GM12878 (cell line): ENCODE measurements around the gene TMEM94. TPM values are rescaled to one million over a fixed set of nuclear protein-coding genes. Genes with fewer than 3 reads are reported as not detected.

ENCODE experiments used
- ATAC-seq: fragments of 200-7000 bp; cut with Tn5 transposase; 3 replicates; pipeline ENCODE4 v1.9.1; 2020; ENCODE audit warnings: mild to moderate bottlenecking, moderate library complexity
- BruUV-seq: library from RNA; stranded (reverse); fragments of 400-500 nt; replicated peaks from 2 replicates; lab custom pipeline; 2021; lab: Mats Ljungman, UMichigan
- CTCF ChIA-PET: fragments of 300-600 bp; sonication (Branson Sonifier 250); formaldehyde crosslinking; extraction: SDS; loops from one replicate; lab custom pipeline; 2021; ENCODE audit warnings: inconsistent platforms; lab: Yijun Ruan, JAX
- POLR2A ChIA-PET: fragments of 350-600 bp; formaldehyde crosslinking; extraction: SDS; loops from one replicate; lab custom pipeline; 2021; ENCODE audit warnings: inconsistent platforms; lab: Charles Lee
- RAD21 ChIA-PET: fragments of 300-600 bp; sonication (Branson Sonifier 250); formaldehyde crosslinking; loops from one replicate; lab custom pipeline; 2023; ENCODE audit warnings: antibody characterized with exemption; ENCODE audit not compliant: unreplicated experiment; lab: Charles Lee
- SMC1A ChIA-PET: fragments of 300-600 bp; sonication (Branson Sonifier 250); formaldehyde crosslinking; loops from one replicate; lab custom pipeline; 2023; ENCODE audit not compliant: unreplicated experiment, uncharacterized antibody; lab: Charles Lee
- DNase-seq: peaks from one replicate; pipeline ENCODE4 v3.0.0-alpha.2; 2011; ENCODE audit warnings: low read depth, low spot score
- FAIRE-seq: peaks from 3 replicates; lab custom pipeline; 2011; peaks lifted over from hg19 to GRCh38; lab: Jason Lieb, UNC
- H2AFZ ChIP-seq: 2 replicates; pipeline ENCODE4 v1.6.0; 2011; ENCODE audit warnings: low read depth, low read length, control low read depth; ENCODE audit not compliant: control insufficient read depth
- H3K27ac ChIP-seq: 2 replicates; pipeline ENCODE4 v1.5.1; 2011; ENCODE audit warnings: control low read depth; ENCODE audit not compliant: control insufficient read depth, insufficient read depth
- H3K27me3 ChIP-seq, 2 experiments: replicated peaks in 1 of 2; 2 replicates each; pipeline versions ENCODE4 v1.6.0 to v1.6.1; 2011; ENCODE audit warnings: low read length in 1 of 2; ENCODE audit not compliant: control insufficient read depth in 2 of 2, insufficient read depth in 2 of 2
- H3K36me3 ChIP-seq, 2 experiments: 2 replicates each; pipeline ENCODE4 v1.5.1; 2011; ENCODE audit warnings: low read length in 1 of 2; ENCODE audit not compliant: control insufficient read depth in 2 of 2, insufficient read depth in 2 of 2
- H3K4me1 ChIP-seq: 2 replicates; pipeline ENCODE4 v1.6.1; 2011; ENCODE audit warnings: mild to moderate bottlenecking, low read length, moderate library complexity, mixed read lengths; ENCODE audit not compliant: control insufficient read depth, insufficient read depth
- H3K4me2 ChIP-seq: 2 replicates; pipeline ENCODE4 v1.6.0; 2011; ENCODE audit warnings: control low read depth; ENCODE audit not compliant: control insufficient read depth, insufficient read depth
- H3K4me3 ChIP-seq: fragments of 200-600 bp; sonication (generic); 2 replicates; pipeline ENCODE4 v1.5.1; 2016
- H3K79me2 ChIP-seq: 2 replicates; pipeline ENCODE4 v1.6.0; 2011; ENCODE audit warnings: low read length; ENCODE audit not compliant: control insufficient read depth, insufficient read depth
- H3K9ac ChIP-seq: 2 replicates; pipeline ENCODE4 v1.8.0; 2011; ENCODE audit warnings: low read length, control low read depth, mixed read lengths; ENCODE audit not compliant: control insufficient read depth, insufficient read depth
- H3K9me3 ChIP-seq: replicated peaks from 3 replicates; pipeline ENCODE4 v1.5.1; 2011; ENCODE audit warnings: mild to moderate bottlenecking, low read length; ENCODE audit not compliant: control insufficient read depth, insufficient read depth
- H4K20me1 ChIP-seq: 2 replicates; pipeline ENCODE4 v1.6.0; 2011; ENCODE audit not compliant: control insufficient read depth, insufficient read depth
- ATF2 ChIP-seq: IDR thresholded peaks from 2 replicates; pipeline ENCODE4 v1.6.1; 2012; ENCODE audit warnings: low read length, inconsistent platforms
- HDAC2 ChIP-seq: fragments of 200-600 bp; sonication (generic); IDR thresholded peaks from 2 replicates; pipeline ENCODE4 v1.6.1; 2017
- IKZF1 ChIP-seq: fragments of 450-650 bp; conservative IDR thresholded peaks from 2 replicates; pipeline ENCODE4 v1.6.1; 2017; ENCODE audit warnings: antibody characterized with exemption, mild to moderate bottlenecking
- RBBP5 ChIP-seq: fragments of 200-600 bp; sonication (generic); conservative IDR thresholded peaks from 2 replicates; pipeline ENCODE4 v1.6.1; 2016
- RCOR1 ChIP-seq: conservative IDR thresholded peaks from 2 replicates; pipeline ENCODE4 v1.6.1; 2012; ENCODE audit warnings: low read depth, low read length, improper control_type of control experiment
- SIX5 ChIP-seq: IDR thresholded peaks from 2 replicates; pipeline ENCODE4 v1.6.1; 2011; ENCODE audit warnings: mild to moderate bottlenecking, low read depth, low read length, moderate library complexity; ENCODE audit not compliant: severe bottlenecking
- SP1 ChIP-seq: IDR thresholded peaks from one replicate; pipeline ENCODE4 v1.6.1; 2011; ENCODE audit warnings: low read depth, low read length
- USF1 ChIP-seq: IDR thresholded peaks from 2 replicates; pipeline ENCODE4 v1.6.1; 2011; ENCODE audit warnings: borderline replicate concordance, low read depth, mild to moderate bottlenecking, moderate library complexity, mixed read lengths, low read length; ENCODE audit not compliant: insufficient read depth; ENCODE audit errors: extremely low read length
- USF2 ChIP-seq: IDR thresholded peaks from 2 replicates; pipeline ENCODE4 v1.6.1; 2011; ENCODE audit warnings: low read depth, low read length, improper control_type of control experiment, borderline replicate concordance
- WRNIP1 ChIP-seq: IDR thresholded peaks from 2 replicates; pipeline ENCODE4 v1.6.1; 2011; ENCODE audit warnings: low read depth, low read length, improper control_type of control experiment, borderline replicate concordance
- YBX1 ChIP-seq: fragments of 450-650 bp; IDR thresholded peaks from 2 replicates; pipeline ENCODE4 v1.6.1; 2016; ENCODE audit warnings: antibody characterized with exemption
- WGBS: methylation state at CpG from one replicate; pipeline ENCODE4 v1.1.6; 2016; ENCODE audit warnings: low lambda C conversion rate; ENCODE audit not compliant: insufficient replicate concordance, insufficient coverage; ENCODE audit errors: missing lambda C conversion rate; 5-methylcytosine and 5-hydroxymethylcytosine counted together
- in situ Hi-C: fragments of 300-500 bp; cut with MboI; formaldehyde crosslinking; loops from 9 replicates; pipeline ENCODE4 v1.14.3; 2018; ENCODE audit warnings: mixed read lengths
- intact Hi-C: fragments of 100-400 bp; cut with micrococcal nuclease; formaldehyde crosslinking; loops from one replicate; pipeline ENCODE4 v1.14.2; 2022; ENCODE audit not compliant: unreplicated experiment
- polyA plus RNA-seq, 11 experiments: library from polyadenylated mRNA; depleted of rRNA in 4 of 11; unstranded in 6 of 11; stranded (reverse) in 5 of 11; fragments of >200 nt; fragmentation: Nextera tagmentation in 4 of 11; fragmentation: Illumina TruSeq in 1 of 11; extraction: Ambion mirVana in 4 of 11; extraction: Trizol in 1 of 11; gene quantifications; 1 replicate in 1 of 11; 2 replicates in 10 of 11; pipeline versions ENCODE4 v1.2.1 to v1.2.3, GENCODE V29; 2011 to 2016; ENCODE audit warnings: inconsistent platforms in 2 of 11, missing spikeins in 2 of 11, low read depth in 1 of 11
- total RNA-seq, 4 experiments: library from RNA; depleted of rRNA in 3 of 4; stranded (reverse); fragments of >200 nt in 3 of 4; fragmentation: Illumina TruSeq in 1 of 4; extraction: Trizol in 1 of 4; gene quantifications; 2 replicates each; pipeline versions ENCODE4 v1.2.1 to v1.2.3, GENCODE V29; 2013 to 2021

The TMEM94 gene
- total and polyA plus RNA-seq, 10 of the 15 experiments (the other 5 are each of a cell fraction or from before 2014, with no cell fraction given) = 0.31 to 70.7 (median 24.4) TPM

- SMC1A ChIA-PET = no interaction called here
- TF ChIP-seq IKZF1 (no peak), HDAC2 (no peak), SIX5 (no peak), YBX1 (no peak), USF2 (no peak), RBBP5 (no peak), WRNIP1 (no peak), SP1 (no peak), USF1 (no peak), ATF2 (no peak), RCOR1 (no peak)
- TF ChIP-seq, all 136 proteins: peak for 0
- ChIA-PET CTCF (no interaction called here), POLR2A (no interaction called here), RAD21 (no interaction called here)
- H2AFZ ChIP-seq = no peak overlapping the region
- no TSS peak for BruUV-seq
- no peak overlapping the region for H3K9ac ChIP-seq
- 100% methylated on average over 3 of the region's 3 CpGs for WGBS
- FAIRE-seq = no peak
- H3K4me2 ChIP-seq = no peak overlapping the region
- ATAC-seq = no peak
- H3K9me3 ChIP-seq = no peaks in the 10 kb centered on the region
- in situ Hi-C loops = no loop called here
- intact Hi-C loops = no loop called here
- no peaks in the 10 kb centered on the region for H3K79me2 ChIP-seq
- no peaks in the 10 kb centered on the region for H4K20me1 ChIP-seq
- H3K4me3 ChIP-seq = no peak overlapping the region
- H3K27ac ChIP-seq = no peak overlapping the region
- H3K36me3 ChIP-seq = peaks cover 6 to 12% of the 10 kb centered on the region in 2 experiments; a peak in 3 of 4 replicates
- no peaks in the 10 kb centered on the region for H3K27me3 ChIP-seq
- DNase-seq = no peak
- no peaks in the 10 kb centered on the region for H3K4me1 ChIP-seq
These were observed 19.4 kb downstream of the TMEM94 start for GRCh38 chr17:75475851-75476250.
